K562 (cell line): ENCODE data around the gene SDHAF1.

Experiments used
- JUND ChIP-seq, 2 experiments: IDR thresholded peaks; 2 replicates in 1 of 2; 3 replicates in 1 of 2; pipeline ENCODE4 v1.6.1; 2011; ENCODE audit warnings: borderline replicate concordance in 2 of 2, low read depth in 2 of 2, low read length in 2 of 2, improper control_type of control experiment in 1 of 2, missing biosample characterization in 1 of 2, missing genetic modification characterization in 1 of 2, missing genetic modification reagents in 1 of 2
- RBM15 ChIP-seq: fragments of 200-400 bp; formaldehyde crosslinking; IDR thresholded peaks from 2 replicates; pipeline ENCODE4 v1.6.1; 2018; ENCODE audit warnings: mild to moderate bottlenecking, low read length, moderate library complexity; ENCODE audit not compliant: insufficient read depth
- ZNF717 ChIP-seq: fragments of 250-450 bp; sonication (Bioruptor Pico); IDR thresholded peaks from 2 replicates; pipeline ENCODE4 v1.5.0; 2021
- TF ChIP-seq, protein P1 (sequence below), 3 experiments: IDR thresholded peaks in 2 of 3; conservative IDR thresholded peaks in 1 of 3; 2 replicates each; pipeline ENCODE4 v1.5.1; 2011 to 2012; ENCODE audit warnings: low read length in 3 of 3, mild to moderate bottlenecking in 3 of 3, control low read depth in 2 of 3, improper control_type of control experiment in 1 of 3, inconsistent platforms in 1 of 3, low read depth in 1 of 3, mixed read lengths in 1 of 3, moderate library complexity in 1 of 3; ENCODE audit not compliant: insufficient read depth in 2 of 3

DNA sequence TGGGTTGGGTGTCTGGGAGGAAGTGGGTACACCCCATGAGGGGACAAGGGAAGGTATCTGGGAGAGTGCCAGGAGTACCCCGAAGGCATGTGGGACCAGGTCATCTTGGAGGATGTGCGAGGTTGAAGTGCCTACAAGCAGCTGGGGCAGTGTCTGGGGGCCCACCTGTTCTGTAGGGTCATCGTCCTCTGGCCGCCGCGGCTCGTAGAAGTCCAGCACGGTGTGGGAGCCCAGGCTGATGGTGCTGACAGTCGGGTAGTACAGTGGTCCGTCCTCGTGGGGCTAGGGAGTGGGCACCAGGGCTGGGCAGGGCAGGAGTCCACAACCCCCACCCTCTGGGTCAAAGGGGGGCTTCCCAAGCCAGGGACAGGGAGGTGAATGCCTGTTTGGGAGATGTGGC is 15.4 kb downstream of the SDHAF1 start:
- TF ChIP-seq, protein P1, sequence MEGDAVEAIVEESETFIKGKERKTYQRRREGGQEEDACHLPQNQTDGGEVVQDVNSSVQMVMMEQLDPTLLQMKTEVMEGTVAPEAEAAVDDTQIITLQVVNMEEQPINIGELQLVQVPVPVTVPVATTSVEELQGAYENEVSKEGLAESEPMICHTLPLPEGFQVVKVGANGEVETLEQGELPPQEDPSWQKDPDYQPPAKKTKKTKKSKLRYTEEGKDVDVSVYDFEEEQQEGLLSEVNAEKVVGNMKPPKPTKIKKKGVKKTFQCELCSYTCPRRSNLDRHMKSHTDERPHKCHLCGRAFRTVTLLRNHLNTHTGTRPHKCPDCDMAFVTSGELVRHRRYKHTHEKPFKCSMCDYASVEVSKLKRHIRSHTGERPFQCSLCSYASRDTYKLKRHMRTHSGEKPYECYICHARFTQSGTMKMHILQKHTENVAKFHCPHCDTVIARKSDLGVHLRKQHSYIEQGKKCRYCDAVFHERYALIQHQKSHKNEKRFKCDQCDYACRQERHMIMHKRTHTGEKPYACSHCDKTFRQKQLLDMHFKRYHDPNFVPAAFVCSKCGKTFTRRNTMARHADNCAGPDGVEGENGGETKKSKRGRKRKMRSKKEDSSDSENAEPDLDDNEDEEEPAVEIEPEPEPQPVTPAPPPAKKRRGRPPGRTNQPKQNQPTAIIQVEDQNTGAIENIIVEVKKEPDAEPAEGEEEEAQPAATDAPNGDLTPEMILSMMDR (IDR thresholded peaks at IDR 0.05 in 2 of 3, conservative IDR thresholded peaks at IDR 0.05 in 1 of 3; ENCODE audit: insufficient read depth in 2 of 3, low read depth in 1 of 3, low read length in 3 of 3) = no peak
- TF ChIP-seq RBM15 (no peak), JUND (IDR thresholded peaks at IDR 0.05; ENCODE audit: borderline replicate concordance, low read depth, low read length) (no peak), JUND (tag; IDR thresholded peaks at IDR 0.05; ENCODE audit: borderline replicate concordance, low read depth, low read length) (no peak), ZNF717 (no peak)
